Adrenal gland (tissue), 12 donors: ENCODE measurements around the gene BBS1. TPM values are rescaled to one million over a fixed set of nuclear protein-coding genes. Genes with fewer than 3 reads are reported as not detected.

ENCODE experiments used
- DNase-seq, 7 donors: peaks; one replicate each; pipeline ENCODE4 v3.0.0-alpha.2; 2019 to 2020
- H3K27ac ChIP-seq, 5 donors: fragments of 200-600 bp; sonication (generic) in 4 of 5; 1 replicate in 3 of 5; 2 replicates in 2 of 5; pipeline versions ENCODE4 v1.5.1 to v1.8.0; 2016 to 2020; ENCODE audit warnings: mild to moderate bottlenecking in 1 of 5
- H3K27me3 ChIP-seq: fragments of 200-600 bp; 2 replicates; pipeline ENCODE4 v1.8.0; 2021
- H3K36me3 ChIP-seq, 2 donors: fragments of 200-600 bp; replicated peaks in 1 of 2; 1 replicate in 1 of 2; 2 replicates in 1 of 2; pipeline versions ENCODE4 v1.5.1 to v1.8.0; 2018 to 2022
- H3K4me1 ChIP-seq, 2 donors: fragments of 200-600 bp; replicated peaks in 1 of 2; 1 replicate in 1 of 2; 2 replicates in 1 of 2; pipeline versions ENCODE4 v1.5.1 to v1.8.0; 2018 to 2021
- H3K4me3 ChIP-seq, 4 donors: fragments of 200-600 bp; sonication (generic) in 3 of 4; one replicate each; pipeline ENCODE4 v1.5.1; 2016 to 2018
- H3K9me3 ChIP-seq, 3 donors: fragments of 200-600 bp; sonication (generic) in 1 of 3; replicated peaks in 1 of 3; 1 replicate in 2 of 3; 2 replicates in 1 of 3; pipeline versions ENCODE4 v1.5.1 to v1.8.0; 2016 to 2021
- POLR2A ChIP-seq, 2 donors: fragments of 450-650 bp; IDR thresholded peaks; one replicate each; pipeline ENCODE4 v1.6.1; 2017; ENCODE audit warnings: antibody characterized with exemption in 2 of 2, mild to moderate bottlenecking in 2 of 2, moderate library complexity in 1 of 2
- WGBS, 4 donors: extraction: QIAGEN DNeasy Blood & Tissue Kit in 2 of 4; methylation state at CpG; one replicate each; pipeline versions ENCODE4 v1.1.5 to v1.1.7; 2013 to 2017; 5-methylcytosine and 5-hydroxymethylcytosine counted together
- intact Hi-C, 2 donors: fragments of 100-400 bp; cut with DNase I; formaldehyde crosslinking; loops; one replicate each; pipeline versions ENCODE4 v1.14.1 to v1.15.0; 2022 to 2023
- polyA plus RNA-seq, 3 donors: library from polyadenylated mRNA; stranded (reverse); fragments of 200-250 nt in 2 of 3; fragments of 350-450 nt in 1 of 3; fragmentation: Illumina TruSeq in 1 of 3; extraction: RNeasy Lipid Tissue Mini Kit (QIAGEN cat#74804) in 1 of 3; gene quantifications; one replicate each; pipeline ENCODE4 v1.2.3, GENCODE V29; 2013 to 2014
- total RNA-seq, 9 donors: library from RNA; depleted of rRNA in 4 of 9; stranded (reverse); fragments of >200 nt in 4 of 9; fragments of 120-200 nt in 1 of 9; fragmentation: NEBNext Ultra II Directional in 1 of 9; extraction: Animal tissue kit (Norgen Biotek cat#: 25700) in 1 of 9; gene quantifications; one replicate each; pipeline versions ENCODE4 v1.1.0 to v1.2.4, GENCODE V29; 2013 to 2023
- TF ChIP-seq, protein P1 (sequence below), 6 experiments: fragments of 450-650 bp in 4 of 6; fragments of 200-600 bp in 2 of 6; sonication (generic) in 1 of 6; IDR thresholded peaks; 1 replicate in 5 of 6; 2 replicates in 1 of 6; pipeline versions ENCODE4 v1.5.1 to v1.8.0; 2016 to 2021; ENCODE audit warnings: antibody characterized with exemption in 6 of 6, mild to moderate bottlenecking in 2 of 6, moderate library complexity in 1 of 6
- donor health status: healthy with polysubstance abuse.
- donor health status: Bipolar disorder and iron deficiency.
- donor health status: DM: yes; HTN: yes; CAD: no.
- donor health status: DM: no; HTN: no; CAD: no.
- donor health status: DM: no; HTN: no; CAD: no.
- donor health status: DM: yes; HTN: yes; CAD: no.

The BBS1 gene
- total and polyA plus RNA-seq, 12 donors: 24.1 to 132 (median 50.5) TPM

DNA sequence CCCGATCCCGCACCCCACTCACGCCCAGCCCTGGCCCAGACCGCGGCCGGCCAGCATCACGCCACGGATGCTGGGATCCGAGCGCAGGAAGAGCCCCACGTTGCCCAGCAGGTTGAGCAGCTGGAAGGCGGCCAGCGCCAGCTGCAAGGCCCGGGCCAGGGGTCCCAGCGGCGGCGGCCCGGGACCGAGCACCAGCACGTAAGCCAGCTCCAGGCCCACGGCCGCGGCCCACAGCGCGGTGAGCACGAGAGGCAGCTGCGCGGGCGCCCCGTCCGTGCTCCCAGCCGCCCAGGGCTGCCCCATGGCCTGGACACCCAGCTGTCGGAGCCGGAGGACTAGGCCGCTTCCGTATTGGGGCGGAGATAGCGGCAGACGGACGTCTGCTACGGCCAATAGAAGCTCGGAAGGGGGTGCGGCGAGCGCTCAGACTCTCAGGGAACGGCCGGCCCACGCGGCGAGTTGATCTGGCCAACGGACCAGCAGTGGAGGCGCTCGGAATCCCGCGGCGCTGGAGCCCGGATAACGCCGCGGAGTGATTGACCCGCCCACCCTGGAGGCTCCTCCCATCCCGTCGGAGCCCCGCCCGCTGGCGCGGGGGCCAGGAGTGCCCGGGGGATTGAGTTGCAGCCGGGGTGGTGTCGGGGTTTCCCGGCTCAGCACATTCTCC lies 35.4 kb downstream of the BBS1 start, which contains the start of gene ZDHHC24:
Gene ZDHHC24 (minus strand): TSS at position 348 of the 667 bp plus-strand sequence. CDS start 45 bp downstream, at position 303.
- WGBS, 4 donors: 0 to 2% (median 0%) methylated on average over 11 to 71 of the region's 71 CpGs
- Histone ChIP-seq H3K36me3 (peaks cover 0 to 4% of the 10 kb centered on the region in 2 donors), H3K27ac (peak within 1 kb of the TSS in 3 of 5 donors; percentile 46 to 73 (median 54)), H3K4me1 (peaks cover 10 to 18% of the 10 kb centered on the region in 2 donors), H3K4me3 (peak within 1 kb of the TSS; percentile 25 to 86 (median 80)), H3K27me3 (no peaks in the 10 kb centered on the region), H3K9me3 (no peaks in the 10 kb centered on the region)
- peak; percentile 97 to 99 (median 98) for DNase-seq
- intact Hi-C loops: loop anchor here in 1 of 2 donors (10.0 kb wide), 1 partner anchor 61 kb away; the partner anchor contains the start of gene DPP3
- TF ChIP-seq, protein P1, sequence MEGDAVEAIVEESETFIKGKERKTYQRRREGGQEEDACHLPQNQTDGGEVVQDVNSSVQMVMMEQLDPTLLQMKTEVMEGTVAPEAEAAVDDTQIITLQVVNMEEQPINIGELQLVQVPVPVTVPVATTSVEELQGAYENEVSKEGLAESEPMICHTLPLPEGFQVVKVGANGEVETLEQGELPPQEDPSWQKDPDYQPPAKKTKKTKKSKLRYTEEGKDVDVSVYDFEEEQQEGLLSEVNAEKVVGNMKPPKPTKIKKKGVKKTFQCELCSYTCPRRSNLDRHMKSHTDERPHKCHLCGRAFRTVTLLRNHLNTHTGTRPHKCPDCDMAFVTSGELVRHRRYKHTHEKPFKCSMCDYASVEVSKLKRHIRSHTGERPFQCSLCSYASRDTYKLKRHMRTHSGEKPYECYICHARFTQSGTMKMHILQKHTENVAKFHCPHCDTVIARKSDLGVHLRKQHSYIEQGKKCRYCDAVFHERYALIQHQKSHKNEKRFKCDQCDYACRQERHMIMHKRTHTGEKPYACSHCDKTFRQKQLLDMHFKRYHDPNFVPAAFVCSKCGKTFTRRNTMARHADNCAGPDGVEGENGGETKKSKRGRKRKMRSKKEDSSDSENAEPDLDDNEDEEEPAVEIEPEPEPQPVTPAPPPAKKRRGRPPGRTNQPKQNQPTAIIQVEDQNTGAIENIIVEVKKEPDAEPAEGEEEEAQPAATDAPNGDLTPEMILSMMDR (IDR thresholded peaks at IDR 0.05): no peak
- peak; percentile 63 to 79 for TF ChIP-seq POLR2A (IDR thresholded peaks at IDR 0.05)

DNA sequence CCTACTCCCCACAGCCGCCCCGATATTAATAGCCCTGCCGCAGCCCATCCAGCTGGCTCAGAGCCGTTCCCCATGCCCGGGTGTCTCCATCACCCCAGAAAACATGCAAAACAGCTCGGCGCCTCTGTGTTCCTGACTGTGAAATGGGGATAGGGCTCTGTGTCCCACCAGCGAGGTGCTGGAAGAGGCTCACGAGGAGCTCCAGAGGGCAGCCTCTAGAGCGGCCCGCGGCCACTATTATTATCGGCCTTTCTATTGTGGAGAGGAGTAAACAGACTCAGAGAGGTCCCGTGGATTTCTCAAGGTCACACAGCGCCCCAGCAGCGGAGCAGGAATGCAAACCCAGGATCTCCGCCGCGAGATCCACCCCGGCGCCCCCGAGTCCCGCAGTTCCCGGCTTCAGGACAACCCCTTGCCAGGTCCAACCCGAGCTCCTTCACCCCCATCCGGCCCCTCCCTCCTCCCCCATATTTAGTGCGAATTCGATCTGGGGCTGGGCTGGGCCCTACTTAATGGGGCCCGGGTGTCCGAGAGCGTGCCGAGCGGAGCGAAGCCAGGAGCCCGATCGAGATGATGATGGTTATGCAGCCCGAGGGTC lies 36.0 kb downstream of the BBS1 start, which contains the start of gene ACTN3:
Gene ACTN3 (plus strand): TSS at position 536 of the 598 bp plus-strand sequence. CDS start 35 bp downstream, at position 571.
- intact Hi-C loops: loop anchor here in 1 of 2 donors (10.0 kb wide), 1 partner anchor 62 kb away; the partner anchor contains the start of gene DPP3
- H3K27me3 ChIP-seq: no peaks in the 10 kb centered on the region
- WGBS, 4 donors: 4 to 18% (median 5%) methylated on average over 14 to 37 of the region's 37 CpGs
- peak in 6 of 7 donors; percentile 30 to 64 (median 42) for DNase-seq
- no peaks in the 10 kb centered on the region for H3K9me3 ChIP-seq
- peaks cover 0 to 3% of the 10 kb centered on the region in 2 donors for H3K36me3 ChIP-seq
- peak within 1 kb of the TSS; percentile 25 to 86 (median 80) for H3K4me3 ChIP-seq
- H3K27ac ChIP-seq: peak within 1 kb of the TSS in 3 of 5 donors; percentile 46 to 73 (median 54)
- peaks cover 10 to 18% of the 10 kb centered on the region in 2 donors for H3K4me1 ChIP-seq
- no peak for TF ChIP-seq POLR2A (IDR thresholded peaks at IDR 0.05)
- TF ChIP-seq, protein P1 (IDR thresholded peaks at IDR 0.05): no peak

- Histone ChIP-seq H3K36me3 (no peaks in the 10 kb centered on the region), H3K4me1 (peaks cover 10 to 18% of the 10 kb centered on the region in 2 donors), H3K27ac (no peak overlapping the region), H3K4me3 (peak overlapping the region in 2 of 4 donors; percentile 77 to 86), H3K9me3 (no peaks in the 10 kb centered on the region), H3K27me3 (no peaks in the 10 kb centered on the region)
- DNase-seq: no peak
- 31 to 68% (median 39%) methylated on average over 3 to 18 of the region's 18 CpGs for WGBS, 4 donors
- intact Hi-C loops: loop anchor here in 1 of 2 donors (10.0 kb wide), 1 partner anchor 62 kb away; the partner anchor contains the start of gene DPP3
- no peak for TF ChIP-seq POLR2A (IDR thresholded peaks at IDR 0.05)
- TF ChIP-seq, protein P1 (IDR thresholded peaks at IDR 0.05): no peak
Observed at GRCh38 chr11:66546966-66547661, 36.7 kb downstream of the BBS1 start.
